OCI-LY1 (cell line): Measurements from ENCODE around the gene PRRC2C.

Experiments used
- H2AFZ ChIP-seq: fragments of 200-600 bp; sonication (generic), shearing (Covaris generic); 2 replicates; pipeline ENCODE4 v1.6.0; 2014; ENCODE audit warnings: antibody characterized with exemption, mild to moderate bottlenecking, low read length
- H3F3A ChIP-seq: fragments of 200-600 bp; sonication (generic), shearing (Covaris generic); 2 replicates; pipeline ENCODE4 v1.6.0; 2014; ENCODE audit warnings: mild to moderate bottlenecking, antibody characterized with exemption, low read length, moderate library complexity; ENCODE audit not compliant: insufficient read depth
- H3K27ac ChIP-seq: fragments of 200-600 bp; sonication (generic); 2 replicates; pipeline ENCODE4 v1.5.1; 2014; ENCODE audit warnings: low read length, mixed run types, mild to moderate bottlenecking, low read depth; ENCODE audit not compliant: poor library complexity, severe bottlenecking
- H3K27me3 ChIP-seq: fragments of 200-600 bp; sonication (generic); 2 replicates; pipeline ENCODE4 v1.6.0; 2014; ENCODE audit warnings: antibody characterized with exemption, mild to moderate bottlenecking, low read length, moderate library complexity; ENCODE audit not compliant: insufficient read depth
- H3K36me3 ChIP-seq: fragments of 200-600 bp; sonication (generic); 2 replicates; pipeline ENCODE4 v1.6.1; 2014; ENCODE audit warnings: mild to moderate bottlenecking, antibody characterized with exemption, low read length, moderate library complexity, mixed read lengths; ENCODE audit not compliant: insufficient read depth
- H3K4me1 ChIP-seq: fragments of 200-600 bp; sonication (generic); 2 replicates; pipeline ENCODE4 v1.5.1; 2014; ENCODE audit warnings: mild to moderate bottlenecking, low read length, moderate library complexity; ENCODE audit not compliant: insufficient read depth, severe bottlenecking
- H3K4me2 ChIP-seq: fragments of 200-600 bp; sonication (generic), shearing (Covaris generic); 2 replicates; pipeline ENCODE4 v1.6.1; 2014; ENCODE audit warnings: low read length
- H3K4me3 ChIP-seq: fragments of 200-600 bp; sonication (generic); 2 replicates; pipeline ENCODE4 v1.5.1; 2014; ENCODE audit warnings: low read length, low read depth, mild to moderate bottlenecking, mixed read lengths; ENCODE audit not compliant: poor library complexity, severe bottlenecking
- H3K79me2 ChIP-seq: fragments of 200-600 bp; shearing (Covaris generic); 2 replicates; pipeline ENCODE4 v1.6.1; 2016; ENCODE audit warnings: mixed run types, low read length, mixed read lengths; ENCODE audit not compliant: insufficient read depth
- H3K9ac ChIP-seq: fragments of 200-600 bp; sonication (generic), shearing (Covaris generic); 2 replicates; pipeline ENCODE4 v1.6.1; 2014; ENCODE audit warnings: mild to moderate bottlenecking, low read length, mixed read lengths
- H3K9me2 ChIP-seq: fragments of 200-600 bp; sonication (generic), shearing (Covaris generic); 2 replicates; pipeline ENCODE4 v1.6.1; 2014; ENCODE audit warnings: low read depth, mild to moderate bottlenecking, low read length, mixed read lengths
- H3K9me3 ChIP-seq: fragments of 200-600 bp; shearing (Covaris generic); 2 replicates; pipeline ENCODE4 v1.6.1; 2014; ENCODE audit warnings: low read length, mixed read lengths
- H4K20me1 ChIP-seq: fragments of 200-600 bp; sonication (generic), shearing (Covaris generic); 2 replicates; pipeline ENCODE4 v1.6.0; 2016; ENCODE audit warnings: mild to moderate bottlenecking, low read length; ENCODE audit not compliant: insufficient read depth
- EZH2 ChIP-seq: fragments of 200-600 bp; sonication (generic), shearing (Covaris generic); IDR thresholded peaks from 2 replicates; pipeline ENCODE4 v1.8.0; 2017; ENCODE audit warnings: borderline replicate concordance, mixed run types, mild to moderate bottlenecking, antibody characterized with exemption, low read length, moderate library complexity, mixed read lengths
- TF ChIP-seq, protein P1 (sequence below): fragments of 200-600 bp; sonication (generic), shearing (Covaris generic); IDR thresholded peaks from 2 replicates; pipeline ENCODE4 v1.5.1; 2017; ENCODE audit warnings: mild to moderate bottlenecking, antibody characterized with exemption, low read length, moderate library complexity, mixed read lengths

PRRC2C gene

DNA sequence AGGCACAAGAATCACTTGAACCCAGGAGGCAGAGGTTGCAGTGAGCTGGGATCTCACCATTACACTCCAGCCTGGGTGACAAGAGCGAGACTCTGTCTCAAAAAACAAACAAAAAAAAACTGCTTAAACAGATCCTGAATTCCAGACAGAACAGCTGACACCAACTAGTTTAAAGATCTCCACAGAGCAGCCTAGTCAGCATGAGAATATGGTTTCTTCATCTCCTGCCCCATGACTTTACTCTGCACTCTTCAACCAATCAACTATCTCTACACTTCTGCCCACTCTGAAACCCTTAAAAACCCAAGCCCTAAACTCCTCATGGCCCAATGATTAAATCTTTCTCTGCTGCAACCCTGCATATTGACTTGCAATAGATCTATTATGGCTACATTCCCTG is 7.5 kb upstream of the PRRC2C start:
- Histone ChIP-seq H3K79me2 (no peaks in the 10 kb centered on the region), H3K9me2 (no peaks in the 10 kb centered on the region), H3K4me3 (no peak overlapping the region), H3K4me1 (no peaks in the 10 kb centered on the region), H3K27me3 (no peaks in the 10 kb centered on the region), H3F3A (no peaks in the 10 kb centered on the region), H3K4me2 (no peak overlapping the region), H3K27ac (no peak overlapping the region), H3K9ac (no peak overlapping the region), H3K9me3 (no peaks in the 10 kb centered on the region), H2AFZ (no peak overlapping the region), H3K36me3 (no peaks in the 10 kb centered on the region), H4K20me1 (no peaks in the 10 kb centered on the region)
- no peak for TF ChIP-seq EZH2
- TF ChIP-seq, protein P1, sequence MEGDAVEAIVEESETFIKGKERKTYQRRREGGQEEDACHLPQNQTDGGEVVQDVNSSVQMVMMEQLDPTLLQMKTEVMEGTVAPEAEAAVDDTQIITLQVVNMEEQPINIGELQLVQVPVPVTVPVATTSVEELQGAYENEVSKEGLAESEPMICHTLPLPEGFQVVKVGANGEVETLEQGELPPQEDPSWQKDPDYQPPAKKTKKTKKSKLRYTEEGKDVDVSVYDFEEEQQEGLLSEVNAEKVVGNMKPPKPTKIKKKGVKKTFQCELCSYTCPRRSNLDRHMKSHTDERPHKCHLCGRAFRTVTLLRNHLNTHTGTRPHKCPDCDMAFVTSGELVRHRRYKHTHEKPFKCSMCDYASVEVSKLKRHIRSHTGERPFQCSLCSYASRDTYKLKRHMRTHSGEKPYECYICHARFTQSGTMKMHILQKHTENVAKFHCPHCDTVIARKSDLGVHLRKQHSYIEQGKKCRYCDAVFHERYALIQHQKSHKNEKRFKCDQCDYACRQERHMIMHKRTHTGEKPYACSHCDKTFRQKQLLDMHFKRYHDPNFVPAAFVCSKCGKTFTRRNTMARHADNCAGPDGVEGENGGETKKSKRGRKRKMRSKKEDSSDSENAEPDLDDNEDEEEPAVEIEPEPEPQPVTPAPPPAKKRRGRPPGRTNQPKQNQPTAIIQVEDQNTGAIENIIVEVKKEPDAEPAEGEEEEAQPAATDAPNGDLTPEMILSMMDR = no peak

DNA sequence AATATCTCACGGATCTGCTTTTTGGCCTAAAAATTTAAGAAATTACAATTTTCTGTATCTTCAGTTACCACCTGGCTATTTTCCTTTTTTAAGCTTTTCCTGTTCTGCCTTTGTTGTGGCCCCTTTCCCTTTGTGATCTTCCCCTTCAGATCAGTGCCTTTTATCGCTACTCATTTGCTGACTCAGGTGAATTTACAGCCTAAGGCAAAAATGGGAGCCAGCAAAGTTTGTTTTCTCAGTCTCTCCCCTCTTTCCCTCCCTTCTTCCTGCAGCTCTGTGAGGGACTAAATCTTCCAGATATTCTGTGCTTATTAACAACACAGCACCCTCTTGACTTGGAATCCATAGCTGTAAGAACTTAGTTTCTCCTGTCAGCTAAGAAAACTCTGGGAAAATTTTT is 5.3 kb upstream of the PRRC2C start:
- Histone ChIP-seq H3K36me3 (no peaks in the 10 kb centered on the region), H3K4me2 (no peak overlapping the region), H2AFZ (no peak overlapping the region), H3F3A (no peaks in the 10 kb centered on the region), H3K9me3 (no peaks in the 10 kb centered on the region), H4K20me1 (no peaks in the 10 kb centered on the region), H3K27me3 (no peaks in the 10 kb centered on the region), H3K9me2 (no peaks in the 10 kb centered on the region), H3K79me2 (no peaks in the 10 kb centered on the region), H3K4me1 (peaks cover 8% of the 10 kb centered on the region), H3K4me3 (no peak overlapping the region), H3K9ac (no peak overlapping the region), H3K27ac (no peak overlapping the region)
- TF ChIP-seq, protein P1 = no peak
- no peak for TF ChIP-seq EZH2

DNA sequence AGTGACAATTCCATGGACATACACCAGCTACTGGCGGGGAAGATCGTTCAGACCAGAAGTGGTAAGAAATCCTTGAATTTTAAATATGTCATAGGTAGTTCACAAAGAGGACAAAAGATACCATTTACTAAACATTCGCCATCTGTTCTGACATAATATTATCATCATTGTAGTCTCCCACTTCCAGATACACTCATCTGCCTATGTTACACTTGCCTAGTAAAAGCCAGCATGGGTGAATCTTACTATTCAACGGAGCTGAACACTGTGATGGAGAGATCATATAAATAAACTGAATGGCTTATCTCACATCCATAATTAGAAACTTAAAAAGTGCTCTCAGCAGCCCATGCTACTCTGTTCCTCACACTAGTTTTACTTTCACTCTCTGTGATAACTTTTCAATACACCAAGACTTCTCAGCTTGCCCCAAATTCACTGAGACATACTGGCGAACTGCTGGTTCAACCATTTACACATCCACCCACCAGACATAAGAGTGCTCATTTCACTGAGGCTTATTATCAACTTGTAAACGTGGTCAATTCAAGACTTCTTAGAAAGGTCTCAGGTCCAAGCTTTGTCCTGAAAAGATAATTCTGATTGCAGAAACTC is 463 bp upstream of the PRRC2C start:
- peak overlapping the region; percentile 90 for H3K4me2 ChIP-seq
- H3K9ac ChIP-seq = peak overlapping the region; percentile 71
- H3K36me3 ChIP-seq = peaks cover 13% of the 10 kb centered on the region
- peak overlapping the region; percentile 96 for H3K4me3 ChIP-seq
- H2AFZ ChIP-seq = peak overlapping the region; percentile 86
- H4K20me1 ChIP-seq = peaks cover 9% of the 10 kb centered on the region
- no peaks in the 10 kb centered on the region for H3F3A ChIP-seq
- peaks cover 45% of the 10 kb centered on the region for H3K79me2 ChIP-seq
- no peak for TF ChIP-seq EZH2
- TF ChIP-seq, protein P1 = peak; percentile 92; the same call in 1 of the 2 replicates
- H3K9me2 ChIP-seq = no peaks in the 10 kb centered on the region
- H3K4me1 ChIP-seq = peaks cover 38% of the 10 kb centered on the region
- H3K27ac ChIP-seq = peak overlapping the region; percentile 81
- H3K9me3 ChIP-seq = no peaks in the 10 kb centered on the region
- no peaks in the 10 kb centered on the region for H3K27me3 ChIP-seq
